Loucy (cell line): ENCODE measurements around the gene TSSK6.
A peak's percentile ranks its signal among the peaks of the same experiment; 100 is the strongest.

ENCODE experiments used
- H2AFZ ChIP-seq: fragments of 200-600 bp; sonication (generic); 2 replicates; pipeline ENCODE4 v1.6.0; 2016; ENCODE audit warnings: antibody characterized with exemption, mild to moderate bottlenecking, low read length, moderate library complexity
- H3F3A ChIP-seq: fragments of 200-600 bp; 2 replicates; pipeline ENCODE4 v1.6.0; 2016; ENCODE audit warnings: antibody characterized with exemption, low read depth, mild to moderate bottlenecking
- H3K27me3 ChIP-seq: fragments of 200-600 bp; sonication (generic); 2 replicates; pipeline ENCODE4 v1.6.1; 2014; ENCODE audit warnings: low read length, mild to moderate bottlenecking; ENCODE audit not compliant: insufficient read depth, poor library complexity, severe bottlenecking
- H3K36me3 ChIP-seq: fragments of 200-600 bp; sonication (generic); 2 replicates; pipeline ENCODE4 v1.6.1; 2016; ENCODE audit warnings: low read length; ENCODE audit not compliant: insufficient read depth
- H3K4me1 ChIP-seq: fragments of 200-600 bp; sonication (generic); 2 replicates; pipeline ENCODE4 v1.5.1; 2014; ENCODE audit warnings: low read length, mild to moderate bottlenecking; ENCODE audit not compliant: insufficient read depth, poor library complexity, severe bottlenecking
- H3K4me2 ChIP-seq: fragments of 200-600 bp; sonication (generic); 2 replicates; pipeline ENCODE4 v1.6.0; 2014; ENCODE audit warnings: antibody characterized with exemption, low read length, low read depth, mild to moderate bottlenecking; ENCODE audit not compliant: poor library complexity, severe bottlenecking
- H3K4me3 ChIP-seq: fragments of 200-600 bp; sonication (generic); 2 replicates; pipeline ENCODE4 v1.5.1; 2014; ENCODE audit warnings: low read length, mild to moderate bottlenecking, mixed read lengths; ENCODE audit not compliant: poor library complexity, severe bottlenecking
- H3K79me2 ChIP-seq: fragments of 200-600 bp; sonication (generic); 2 replicates; pipeline ENCODE4 v1.6.1; 2014; ENCODE audit warnings: low read length; ENCODE audit not compliant: insufficient read depth
- H3K9ac ChIP-seq: fragments of 200-600 bp; sonication (generic); 2 replicates; pipeline ENCODE4 v1.6.0; 2014; ENCODE audit warnings: mild to moderate bottlenecking, low read depth, low read length, moderate library complexity; ENCODE audit not compliant: poor library complexity, severe bottlenecking
- H3K9me2 ChIP-seq: fragments of 200-600 bp; sonication (generic); replicated peaks from 2 replicates; pipeline ENCODE4 v1.6.1; 2016; ENCODE audit warnings: low read depth, low read length, mixed read lengths
- H3K9me3 ChIP-seq: fragments of 200-600 bp; sonication (generic); 2 replicates; pipeline ENCODE4 v1.6.1; 2014; ENCODE audit warnings: mild to moderate bottlenecking, antibody characterized with exemption, low read length, low read depth; ENCODE audit not compliant: insufficient read depth
- H4K20me1 ChIP-seq: fragments of 200-600 bp; sonication (generic); 2 replicates; pipeline ENCODE4 v1.6.0; 2014; ENCODE audit warnings: antibody characterized with exemption, low read length, mild to moderate bottlenecking; ENCODE audit not compliant: insufficient read depth, poor library complexity, severe bottlenecking
- CTCF ChIP-seq: fragments of 200-600 bp; sonication (generic); conservative IDR thresholded peaks from 2 replicates; pipeline ENCODE4 v1.5.1; 2014; ENCODE audit warnings: mild to moderate bottlenecking, antibody characterized with exemption, low read length
- EZH2phosphoT487 ChIP-seq: fragments of 200-600 bp; IDR thresholded peaks from 2 replicates; pipeline ENCODE4 v1.6.1; 2018; ENCODE audit warnings: antibody characterized with exemption, mild to moderate bottlenecking, moderate library complexity, borderline replicate concordance

TSSK6 gene

GRCh38 chr19:19532806-19533701 lies 17.7 kb upstream of the TSSK6 start:
- Histone ChIP-seq H3K79me2 (no peaks in the 10 kb centered on the region), H3K27me3 (no peaks in the 10 kb centered on the region), H3K4me3 (no peak overlapping the region), H3K4me1 (no peaks in the 10 kb centered on the region), H3K4me2 (no peak overlapping the region), H3K9me3 (no peaks in the 10 kb centered on the region), H2AFZ (no peak overlapping the region), H3K9me2 (no peaks in the 10 kb centered on the region), H3K36me3 (peaks cover 4% of the 10 kb centered on the region; the same call in 1 of the 2 replicates), H4K20me1 (no peaks in the 10 kb centered on the region), H3F3A (no peaks in the 10 kb centered on the region), H3K9ac (no peak overlapping the region)
- TF ChIP-seq EZH2phosphoT487 (no peak), CTCF (no peak)

- Histone ChIP-seq H3K9ac (no peak overlapping the region), H3K9me3 (no peaks in the 10 kb centered on the region), H3K79me2 (no peaks in the 10 kb centered on the region), H3K9me2 (no peaks in the 10 kb centered on the region), H3K4me3 (no peak overlapping the region), H3K4me1 (no peaks in the 10 kb centered on the region), H3K4me2 (no peak overlapping the region), H4K20me1 (no peaks in the 10 kb centered on the region), H3K36me3 (peaks cover 13% of the 10 kb centered on the region; the same call in 1 of the 2 replicates), H3K27me3 (no peaks in the 10 kb centered on the region), H3F3A (no peaks in the 10 kb centered on the region), H2AFZ (no peak overlapping the region)
- peak; percentile 89 for TF ChIP-seq CTCF
- TF ChIP-seq EZH2phosphoT487, result no peak
Observed at GRCh38 chr19:19531951-19532805, 16.8 kb upstream of the TSSK6 start.

- Histone ChIP-seq H3K4me2 (no peak overlapping the region), H3F3A (no peaks in the 10 kb centered on the region), H4K20me1 (peaks cover 9% of the 10 kb centered on the region), H3K36me3 (peaks cover 14% of the 10 kb centered on the region; the same call in 1 of the 2 replicates), H3K9ac (no peak overlapping the region), H3K9me2 (no peaks in the 10 kb centered on the region), H3K27me3 (no peaks in the 10 kb centered on the region), H3K4me3 (no peak overlapping the region), H2AFZ (no peak overlapping the region), H3K79me2 (no peaks in the 10 kb centered on the region), H3K9me3 (no peaks in the 10 kb centered on the region), H3K4me1 (peaks cover 6% of the 10 kb centered on the region)
- no peak for TF ChIP-seq CTCF
- TF ChIP-seq EZH2phosphoT487, result no peak
Observed at GRCh38 chr19:19530889-19531288, 15.5 kb upstream of the TSSK6 start.
